Measurements from ENCODE around the gene SRGAP2C. TPM values are rescaled to one million over a fixed set of nuclear protein-coding genes. Genes with fewer than 3 reads are reported as not detected.
"Not testable (repeated sequence)": the region's sequence is repeated elsewhere in the genome, so short reads cannot be mapped to it uniquely, and the experiment has no call there.

The SRGAP2C gene
- total RNA-seq, 3 donors from 2014 or later (not counting 1 experiment from before 2014, with no cell fraction given), result 12.0 to 24.0 (median 17.5) TPM

- no CpG with 5 or more reads among the region's 7 CpGs for WGBS (ENCODE audit: insufficient coverage)
- H3K27me3 ChIP-seq (ENCODE audit: control insufficient read depth, insufficient read depth, low read length); H3K9me3 ChIP-seq (ENCODE audit: control insufficient read depth, insufficient read depth, low read length); H3K27ac ChIP-seq (ENCODE audit: low read length); H3K4me1 Mint-ChIP-seq; ATAC-seq; H3K4me3 ChIP-seq (ENCODE audit: low read length); H3K27me3 Mint-ChIP-seq (ENCODE audit: low read depth in 2 of 2); H3K36me3 Mint-ChIP-seq; H3K4me3 Mint-ChIP-seq; DNase-seq; H3K27ac Mint-ChIP-seq; H3K36me3 ChIP-seq (ENCODE audit: control insufficient read depth, insufficient read depth, low read length); H3K4me1 ChIP-seq (ENCODE audit: control insufficient read depth, insufficient read depth, low read length); intact Hi-C loops (cut with micrococcal nuclease); H3K9me3 Mint-ChIP-seq: not testable (repeated sequence)
Measured at GRCh38 chr1:121197095-121197882, 12.5 kb downstream of the SRGAP2C start.

- WGBS (ENCODE audit: insufficient coverage), result no CpG with 5 or more reads among the region's 3 CpGs
- DNase-seq; H3K4me1 Mint-ChIP-seq; H3K9me3 Mint-ChIP-seq; H3K4me3 ChIP-seq (ENCODE audit: low read length); H3K4me3 Mint-ChIP-seq; intact Hi-C loops (cut with micrococcal nuclease); H3K4me1 ChIP-seq (ENCODE audit: control insufficient read depth, insufficient read depth, low read length); ATAC-seq; H3K9me3 ChIP-seq (ENCODE audit: control insufficient read depth, insufficient read depth, low read length); H3K36me3 Mint-ChIP-seq; H3K36me3 ChIP-seq (ENCODE audit: control insufficient read depth, insufficient read depth, low read length); H3K27ac Mint-ChIP-seq; H3K27me3 Mint-ChIP-seq (ENCODE audit: low read depth in 2 of 2); H3K27ac ChIP-seq (ENCODE audit: low read length); H3K27me3 ChIP-seq (ENCODE audit: control insufficient read depth, insufficient read depth, low read length): not testable (repeated sequence)
Measured at GRCh38 chr1:121199763-121200162, 15.0 kb downstream of the SRGAP2C start.

GRCh38 chr1:121200232-121200631 lies 15.5 kb downstream of the SRGAP2C start:
- H3K36me3 Mint-ChIP-seq; H3K27ac Mint-ChIP-seq; H3K9me3 Mint-ChIP-seq; H3K27me3 ChIP-seq (ENCODE audit: control insufficient read depth, insufficient read depth, low read length); DNase-seq; H3K4me3 Mint-ChIP-seq; H3K27me3 Mint-ChIP-seq (ENCODE audit: low read depth in 2 of 2); H3K9me3 ChIP-seq (ENCODE audit: control insufficient read depth, insufficient read depth, low read length); H3K4me3 ChIP-seq (ENCODE audit: low read length); intact Hi-C loops (cut with micrococcal nuclease); H3K36me3 ChIP-seq (ENCODE audit: control insufficient read depth, insufficient read depth, low read length); H3K4me1 ChIP-seq (ENCODE audit: control insufficient read depth, insufficient read depth, low read length); H3K27ac ChIP-seq (ENCODE audit: low read length); ATAC-seq; H3K4me1 Mint-ChIP-seq: not testable (repeated sequence)
- no CpG with 5 or more reads among the region's 1 CpG for WGBS (ENCODE audit: insufficient coverage)

DNA sequence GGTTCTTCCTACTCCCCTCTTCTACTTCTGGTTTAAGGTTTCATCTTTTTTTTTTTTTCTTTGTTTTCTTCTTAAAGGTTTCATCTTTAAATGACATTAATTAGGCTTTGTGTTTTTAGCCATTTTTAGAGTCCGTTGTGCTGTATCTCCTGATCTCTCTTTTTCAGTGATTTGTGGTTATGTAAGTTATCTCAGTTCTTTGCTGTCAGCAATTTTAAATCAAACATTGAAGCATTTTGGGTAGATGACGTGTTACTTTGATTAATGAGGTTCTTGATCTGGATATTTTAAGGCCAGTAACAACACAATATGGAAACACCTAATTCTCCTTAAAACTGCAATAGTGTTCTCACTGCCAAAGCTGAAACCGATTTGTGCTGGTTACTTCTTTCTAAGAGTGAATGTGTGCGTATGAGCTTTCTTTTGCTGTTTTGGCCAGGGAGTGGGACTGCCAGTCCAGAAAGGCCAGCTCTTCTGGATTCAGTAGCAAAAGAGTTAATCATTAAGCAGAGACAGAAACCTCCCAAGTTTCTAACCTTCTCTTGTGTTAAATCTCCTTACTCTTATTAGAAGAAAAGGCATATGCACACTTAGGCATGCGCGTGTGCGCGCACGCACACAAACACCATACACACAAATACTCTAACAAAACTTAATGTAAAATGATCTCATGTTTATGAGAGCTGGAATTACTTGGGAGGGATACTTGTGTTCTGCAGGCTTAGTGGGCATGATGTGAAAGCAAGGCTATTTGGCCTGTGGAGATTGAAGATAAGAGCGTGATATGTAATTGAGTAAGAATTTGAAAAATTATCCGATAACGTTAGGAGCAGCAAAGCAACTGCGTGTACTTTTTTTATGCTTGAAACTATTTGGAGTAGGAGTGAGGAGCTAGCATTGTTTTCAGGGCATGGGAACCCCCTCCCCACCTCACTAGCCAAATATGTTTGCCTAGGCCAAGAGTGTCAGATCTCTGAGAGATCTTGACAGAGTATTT lies 16.5 kb downstream of the SRGAP2C start:
- not testable (repeated sequence) for H3K27ac Mint-ChIP-seq

DNA sequence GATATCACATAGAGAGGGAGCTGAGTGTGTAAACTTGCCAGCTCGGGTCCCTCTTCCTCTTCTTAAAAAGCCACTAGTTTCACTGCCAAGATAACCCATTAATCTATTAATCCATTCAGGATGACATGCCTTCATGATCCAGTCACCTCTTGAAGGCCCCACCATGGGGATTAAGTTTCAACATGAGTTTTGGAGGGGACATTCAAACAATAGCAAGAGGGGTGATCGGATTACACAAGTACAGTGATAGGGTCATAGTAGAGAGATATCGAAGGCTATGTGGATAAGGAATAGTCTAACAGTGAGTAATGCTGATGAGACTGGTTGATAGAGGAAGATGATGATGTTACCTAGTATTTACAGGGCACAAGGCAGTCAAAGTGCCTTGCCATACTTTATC lies 18.2 kb downstream of the SRGAP2C start:
- intact Hi-C loops (cut with micrococcal nuclease); H3K9me3 Mint-ChIP-seq; H3K4me3 ChIP-seq (ENCODE audit: low read length); H3K36me3 Mint-ChIP-seq; H3K36me3 ChIP-seq (ENCODE audit: control insufficient read depth, insufficient read depth, low read length); H3K4me1 Mint-ChIP-seq; DNase-seq; H3K4me3 Mint-ChIP-seq; H3K4me1 ChIP-seq (ENCODE audit: control insufficient read depth, insufficient read depth, low read length); H3K9me3 ChIP-seq (ENCODE audit: control insufficient read depth, insufficient read depth, low read length); ATAC-seq; H3K27me3 Mint-ChIP-seq (ENCODE audit: low read depth in 2 of 2); H3K27ac ChIP-seq (ENCODE audit: low read length); H3K27ac Mint-ChIP-seq; H3K27me3 ChIP-seq (ENCODE audit: control insufficient read depth, insufficient read depth, low read length): not testable (repeated sequence)
- 88% methylated on average over 2 of the region's 3 CpGs for WGBS (ENCODE audit: insufficient coverage)

More for the DNA sequence above, 16.5 kb downstream of the SRGAP2C start:
- H3K4me1 ChIP-seq (ENCODE audit: control insufficient read depth, insufficient read depth, low read length); DNase-seq; H3K27ac ChIP-seq (ENCODE audit: low read length); H3K36me3 ChIP-seq (ENCODE audit: control insufficient read depth, insufficient read depth, low read length); H3K9me3 ChIP-seq (ENCODE audit: control insufficient read depth, insufficient read depth, low read length); intact Hi-C loops (cut with micrococcal nuclease); H3K4me3 ChIP-seq (ENCODE audit: low read length); ATAC-seq; H3K4me3 Mint-ChIP-seq; H3K27me3 Mint-ChIP-seq (ENCODE audit: low read depth in 2 of 2); H3K36me3 Mint-ChIP-seq; H3K27me3 ChIP-seq (ENCODE audit: control insufficient read depth, insufficient read depth, low read length); H3K9me3 Mint-ChIP-seq; H3K4me1 Mint-ChIP-seq: not testable (repeated sequence)
- 100% methylated on average over 2 of the region's 13 CpGs for WGBS (ENCODE audit: insufficient coverage)

GRCh38 chr1:121205786-121206711 lies 21.3 kb downstream of the SRGAP2C start:
- WGBS (ENCODE audit: insufficient coverage), result 95% methylated on average over 1 of the region's 8 CpGs
- H3K4me1 ChIP-seq (ENCODE audit: control insufficient read depth, insufficient read depth, low read length); H3K27me3 ChIP-seq (ENCODE audit: control insufficient read depth, insufficient read depth, low read length); H3K9me3 ChIP-seq (ENCODE audit: control insufficient read depth, insufficient read depth, low read length); H3K27me3 Mint-ChIP-seq (ENCODE audit: low read depth in 2 of 2); H3K4me3 Mint-ChIP-seq; H3K4me3 ChIP-seq (ENCODE audit: low read length); H3K27ac Mint-ChIP-seq; H3K36me3 Mint-ChIP-seq; DNase-seq; H3K27ac ChIP-seq (ENCODE audit: low read length); ATAC-seq; H3K36me3 ChIP-seq (ENCODE audit: control insufficient read depth, insufficient read depth, low read length); H3K4me1 Mint-ChIP-seq; intact Hi-C loops (cut with micrococcal nuclease); H3K9me3 Mint-ChIP-seq: not testable (repeated sequence)

DNA sequence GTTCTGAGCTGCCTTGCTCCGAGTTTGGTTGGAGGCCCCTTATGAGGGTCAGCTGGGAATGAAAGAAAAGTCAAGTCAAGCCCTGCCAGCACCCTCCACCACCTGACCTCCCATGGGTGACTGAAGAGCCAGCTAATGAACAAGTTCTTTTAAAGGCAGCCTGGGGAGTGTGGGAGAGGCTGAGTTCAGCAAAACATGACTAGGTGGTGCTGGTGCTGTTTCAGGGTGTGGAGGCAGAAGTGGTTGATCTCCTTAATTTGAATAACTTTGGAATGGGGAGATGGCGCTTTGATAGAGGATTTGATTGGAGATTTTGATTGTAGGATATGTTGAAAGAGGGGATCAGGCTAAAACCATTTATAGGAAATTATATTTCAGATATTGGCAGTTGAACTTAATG lies 22.6 kb downstream of the SRGAP2C start:
- H3K9me3 Mint-ChIP-seq; ATAC-seq; H3K36me3 Mint-ChIP-seq; DNase-seq; intact Hi-C loops (cut with micrococcal nuclease); H3K27me3 ChIP-seq (ENCODE audit: control insufficient read depth, insufficient read depth, low read length); H3K4me1 ChIP-seq (ENCODE audit: control insufficient read depth, insufficient read depth, low read length); H3K4me3 ChIP-seq (ENCODE audit: low read length); H3K27ac Mint-ChIP-seq; H3K4me3 Mint-ChIP-seq; H3K36me3 ChIP-seq (ENCODE audit: control insufficient read depth, insufficient read depth, low read length); H3K9me3 ChIP-seq (ENCODE audit: control insufficient read depth, insufficient read depth, low read length); H3K4me1 Mint-ChIP-seq; H3K27ac ChIP-seq (ENCODE audit: low read length); H3K27me3 Mint-ChIP-seq (ENCODE audit: low read depth in 2 of 2): not testable (repeated sequence)
- WGBS (ENCODE audit: insufficient coverage), result 100% methylated on average over 1 of the region's 2 CpGs
